Embryonic facial prominence (tissue), 1 donor: Measurements from ENCODE around the gene TIMM17A.
"Not testable (repeated sequence)": the region's sequence is repeated elsewhere in the genome, so short reads cannot be mapped to it uniquely, and the experiment has no call there.

ENCODE experiments used
- DNase-seq: peaks from one replicate; pipeline ENCODE4 v3.0.0-alpha.2; 2016; ENCODE audit errors: extremely low spot score

The TIMM17A gene

DNA sequence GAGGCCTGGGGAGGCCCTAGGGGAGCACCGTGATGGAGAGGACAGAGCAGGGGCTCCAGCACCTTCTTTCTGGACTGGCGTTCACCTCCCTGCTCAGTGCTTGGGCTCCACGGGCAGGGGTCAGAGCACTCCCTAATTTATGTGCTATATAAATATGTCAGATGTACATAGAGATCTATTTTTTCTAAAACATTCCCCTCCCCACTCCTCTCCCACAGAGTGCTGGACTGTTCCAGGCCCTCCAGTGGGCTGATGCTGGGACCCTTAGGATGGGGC lies 60.3 kb downstream of the TIMM17A start:
- DNase-seq = no peak

DNA sequence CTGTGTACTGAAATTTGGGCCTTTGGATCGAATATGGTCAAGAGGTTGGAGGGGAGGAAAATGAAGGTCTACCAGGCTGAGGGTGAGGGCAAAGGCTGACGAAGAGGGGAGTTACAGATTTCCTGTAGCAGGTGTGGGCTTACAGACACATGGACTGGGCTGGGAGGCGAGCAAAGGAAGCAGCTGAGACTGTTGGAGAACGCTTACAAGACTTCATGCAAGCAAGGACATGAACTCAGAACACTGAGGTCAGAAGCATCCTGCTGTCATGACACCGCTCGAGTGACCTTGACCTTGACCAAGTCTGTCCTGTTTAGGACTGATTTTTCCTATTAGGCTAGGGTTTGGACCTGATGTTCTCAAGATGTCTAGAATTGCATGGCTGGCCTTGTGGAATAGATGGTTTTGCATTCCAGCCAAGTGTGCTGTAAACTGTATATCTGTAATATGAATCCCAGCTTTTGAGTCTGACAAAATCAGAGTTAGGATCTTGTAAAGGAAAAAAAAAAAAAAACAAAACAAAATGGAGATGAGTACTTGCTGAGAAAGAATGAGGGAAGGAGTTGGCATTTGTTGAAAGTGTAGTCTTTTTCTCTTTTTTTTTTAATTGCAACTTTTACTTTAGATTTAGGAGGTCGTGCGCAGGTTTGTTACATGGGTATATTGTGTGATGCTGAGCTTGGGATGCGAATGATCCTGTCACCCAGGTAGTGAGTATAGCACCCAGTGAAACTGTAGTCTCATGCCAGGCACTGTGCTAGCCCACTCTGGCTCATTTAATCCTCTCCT lies 60.9 kb downstream of the TIMM17A start:
- no peak for DNase-seq

DNA sequence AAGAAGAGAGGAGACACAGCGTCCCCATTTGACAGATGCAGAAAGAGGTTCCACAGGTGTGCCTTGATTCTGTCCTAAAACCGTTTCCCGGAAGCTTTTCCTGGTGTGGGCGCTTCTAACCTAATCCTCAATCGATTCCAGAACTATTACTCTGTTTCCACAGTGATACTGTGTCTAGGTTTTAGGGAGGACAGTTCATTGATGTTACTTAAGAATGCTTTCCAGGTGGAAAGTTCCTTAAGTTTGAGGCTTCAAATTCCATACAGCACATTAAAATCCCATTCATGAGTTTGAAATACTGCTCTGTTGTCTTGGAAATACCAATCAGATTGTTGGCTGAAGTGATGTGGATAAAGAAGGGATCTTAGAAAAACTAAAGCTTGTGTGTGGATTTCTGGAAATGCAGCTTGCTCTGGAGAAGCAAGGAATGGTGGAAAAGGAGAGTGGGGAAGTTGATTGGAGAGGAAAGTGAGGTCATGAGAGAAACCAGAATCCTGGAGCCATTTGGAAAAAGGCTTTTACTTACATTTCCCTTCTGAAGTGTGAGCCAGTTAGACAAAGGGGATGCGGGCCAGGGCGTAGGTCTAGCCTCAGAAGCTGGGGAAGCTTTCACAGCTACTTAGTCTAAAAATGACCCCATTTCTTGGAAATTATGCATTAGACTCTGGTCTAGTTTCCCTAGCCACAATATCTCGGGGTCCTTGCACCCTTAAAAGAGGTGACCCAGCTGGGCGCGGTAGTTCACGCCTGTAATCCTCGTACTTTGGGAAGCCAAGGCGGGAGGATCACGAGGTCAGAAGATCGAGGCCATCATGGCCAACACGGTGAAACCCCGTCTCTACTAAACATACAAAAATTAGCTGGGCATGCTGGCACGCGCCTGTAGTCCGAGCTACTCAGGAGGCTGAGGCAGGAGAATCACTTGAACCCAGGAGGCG lies 61.8 kb downstream of the TIMM17A start:
- DNase-seq = no peak

DNA sequence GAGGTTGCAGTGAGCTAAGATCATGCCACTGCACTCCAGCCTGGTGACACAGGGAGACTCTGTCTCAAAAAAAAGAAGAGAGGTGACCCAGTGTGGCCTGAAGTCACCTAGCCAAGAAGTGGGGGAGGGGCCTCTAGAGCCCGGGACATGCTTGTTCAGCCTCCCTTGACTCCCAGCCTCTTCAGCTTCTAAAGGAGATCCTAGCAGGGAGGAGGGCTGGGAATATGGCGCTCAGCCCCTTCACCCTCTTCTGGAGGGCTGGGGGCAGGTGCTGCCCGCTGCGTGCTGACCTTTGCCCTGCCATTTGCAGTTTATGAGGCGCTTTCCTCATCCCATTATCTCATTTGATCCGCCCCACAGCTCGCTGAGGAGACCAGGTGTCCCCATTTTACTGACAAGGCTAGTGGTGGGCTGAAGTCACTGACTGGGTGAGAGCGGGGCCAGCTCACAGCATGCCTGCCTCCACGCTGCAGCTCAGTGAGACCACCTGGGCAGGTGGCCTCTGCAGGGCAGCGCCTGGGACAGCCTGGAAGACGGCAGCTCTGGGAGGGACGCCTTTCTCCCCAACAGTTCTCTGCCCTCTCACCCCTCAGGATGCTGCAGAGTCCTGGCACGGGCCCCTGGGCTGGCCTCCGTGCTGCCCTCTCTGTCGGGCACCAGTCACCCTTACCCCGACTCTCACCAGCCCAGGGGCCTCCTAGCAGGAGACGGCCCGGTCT lies 62.6 kb downstream of the TIMM17A start:
- DNase-seq = no peak

DNA sequence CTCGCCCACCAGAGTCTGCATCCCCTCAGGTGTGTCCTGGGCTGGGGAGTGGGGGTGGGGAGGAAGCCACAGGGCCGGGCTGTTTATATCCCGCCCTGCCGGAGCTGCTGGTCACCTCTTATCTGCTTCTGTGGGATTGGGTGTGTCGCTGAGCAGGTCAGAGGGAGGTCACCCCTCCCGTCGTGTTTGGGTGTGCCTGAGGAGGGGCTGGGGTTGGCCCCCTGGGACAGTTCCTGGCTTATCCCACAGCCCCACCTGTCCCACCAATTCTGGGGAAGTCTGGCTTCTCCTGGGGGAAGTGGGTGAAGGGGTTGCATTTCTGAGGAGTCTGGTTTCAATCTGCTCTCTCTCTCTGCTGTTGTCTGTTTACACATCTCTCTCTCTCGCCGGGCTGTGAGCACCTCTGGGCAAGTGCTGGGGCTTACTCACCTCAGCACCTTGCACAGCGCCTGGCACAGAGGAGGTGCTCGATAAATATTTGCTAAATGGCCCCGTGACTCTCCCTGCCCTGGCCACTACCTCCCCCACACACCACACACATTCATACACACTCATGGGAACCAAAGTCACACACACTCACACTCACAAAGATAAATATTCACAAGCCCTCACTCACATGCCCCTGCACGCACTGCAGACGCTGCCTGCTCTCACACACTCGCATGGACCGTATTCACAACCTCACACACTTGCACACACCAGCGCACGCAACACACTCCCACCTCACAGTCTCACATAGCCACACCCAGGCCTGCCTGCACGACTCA lies 63.3 kb downstream of the TIMM17A start:
- DNase-seq = no peak

DNA sequence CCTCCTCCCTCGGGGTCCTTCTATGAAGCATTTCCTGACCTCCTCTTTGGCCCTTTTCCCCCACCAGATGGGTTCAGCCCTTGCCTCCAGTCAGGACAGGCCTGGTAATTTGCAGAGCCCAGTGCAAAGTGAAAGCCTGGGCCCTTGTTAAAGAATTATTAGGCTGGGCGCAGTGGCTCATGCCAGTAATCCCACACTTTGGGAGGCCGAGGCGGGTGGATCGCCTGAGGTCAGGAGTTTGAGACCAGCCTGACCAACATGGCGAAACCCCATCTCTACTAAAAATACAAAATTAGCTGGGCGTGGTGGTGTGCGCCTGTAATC lies 63.9 kb downstream of the TIMM17A start:
- not testable (repeated sequence) for DNase-seq
